Measurements from ENCODE around the gene PPT1.

The PPT1 gene

GRCh38 chr1:40102896-40103295 is 5.8 kb upstream of the PPT1 start:
- H3K27ac ChIP-seq (ENCODE audit: poor library complexity, severe bottlenecking): no peak overlapping the region
- H3K9me3 ChIP-seq (ENCODE audit: severe bottlenecking): no peaks in the 10 kb centered on the region
- ATAC-seq (ENCODE audit: low read depth): no peak
- DNase-seq (ENCODE audit: low spot score): no peak
- H3K4me1 ChIP-seq (ENCODE audit: insufficient read depth, poor library complexity, severe bottlenecking): peaks cover 7% of the 10 kb centered on the region
- TF ChIP-seq, protein P1, sequence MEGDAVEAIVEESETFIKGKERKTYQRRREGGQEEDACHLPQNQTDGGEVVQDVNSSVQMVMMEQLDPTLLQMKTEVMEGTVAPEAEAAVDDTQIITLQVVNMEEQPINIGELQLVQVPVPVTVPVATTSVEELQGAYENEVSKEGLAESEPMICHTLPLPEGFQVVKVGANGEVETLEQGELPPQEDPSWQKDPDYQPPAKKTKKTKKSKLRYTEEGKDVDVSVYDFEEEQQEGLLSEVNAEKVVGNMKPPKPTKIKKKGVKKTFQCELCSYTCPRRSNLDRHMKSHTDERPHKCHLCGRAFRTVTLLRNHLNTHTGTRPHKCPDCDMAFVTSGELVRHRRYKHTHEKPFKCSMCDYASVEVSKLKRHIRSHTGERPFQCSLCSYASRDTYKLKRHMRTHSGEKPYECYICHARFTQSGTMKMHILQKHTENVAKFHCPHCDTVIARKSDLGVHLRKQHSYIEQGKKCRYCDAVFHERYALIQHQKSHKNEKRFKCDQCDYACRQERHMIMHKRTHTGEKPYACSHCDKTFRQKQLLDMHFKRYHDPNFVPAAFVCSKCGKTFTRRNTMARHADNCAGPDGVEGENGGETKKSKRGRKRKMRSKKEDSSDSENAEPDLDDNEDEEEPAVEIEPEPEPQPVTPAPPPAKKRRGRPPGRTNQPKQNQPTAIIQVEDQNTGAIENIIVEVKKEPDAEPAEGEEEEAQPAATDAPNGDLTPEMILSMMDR (IDR thresholded peaks at IDR 0.05; ENCODE audit: poor library complexity, severe bottlenecking): no peak
- no peak overlapping the region for H3K4me3 ChIP-seq (ENCODE audit: severe bottlenecking)
- no peaks in the 10 kb centered on the region for H3K27me3 ChIP-seq (ENCODE audit: insufficient read depth, poor library complexity, severe bottlenecking)
- H3K36me3 ChIP-seq (ENCODE audit: low read depth): no peaks in the 10 kb centered on the region

DNA sequence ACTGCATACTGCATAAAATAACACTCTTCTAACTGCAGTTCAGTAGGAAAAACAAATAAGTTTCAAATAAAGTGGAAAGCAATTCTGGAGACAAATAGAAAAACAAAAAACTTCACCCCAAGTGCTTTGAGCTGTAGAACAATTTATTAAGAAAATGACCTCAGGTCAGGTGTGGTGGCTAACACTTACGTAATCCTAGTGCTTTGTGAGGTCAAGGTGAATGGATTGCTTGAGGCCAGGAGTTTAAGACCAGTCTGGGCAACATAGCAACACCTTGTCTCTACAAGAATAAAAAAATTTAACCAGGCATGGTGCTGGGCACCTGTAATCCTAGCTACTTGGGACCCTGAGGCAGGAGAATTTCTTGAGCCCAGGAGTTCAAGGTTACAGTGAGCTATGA is 5.0 kb upstream of the PPT1 start:
- TF ChIP-seq, protein P1 (IDR thresholded peaks at IDR 0.05; ENCODE audit: poor library complexity, severe bottlenecking): no peak
- no peaks in the 10 kb centered on the region for H3K36me3 ChIP-seq (ENCODE audit: low read depth)
- ATAC-seq (ENCODE audit: low read depth): no peak
- peaks cover 3% of the 10 kb centered on the region for H3K4me1 ChIP-seq (ENCODE audit: insufficient read depth, poor library complexity, severe bottlenecking)
- H3K4me3 ChIP-seq (ENCODE audit: severe bottlenecking): no peak overlapping the region
- H3K27ac ChIP-seq (ENCODE audit: poor library complexity, severe bottlenecking): no peak overlapping the region
- H3K27me3 ChIP-seq (ENCODE audit: insufficient read depth, poor library complexity, severe bottlenecking): no peaks in the 10 kb centered on the region
- no peaks in the 10 kb centered on the region for H3K9me3 ChIP-seq (ENCODE audit: severe bottlenecking)
- DNase-seq (ENCODE audit: low spot score): no peak

DNA sequence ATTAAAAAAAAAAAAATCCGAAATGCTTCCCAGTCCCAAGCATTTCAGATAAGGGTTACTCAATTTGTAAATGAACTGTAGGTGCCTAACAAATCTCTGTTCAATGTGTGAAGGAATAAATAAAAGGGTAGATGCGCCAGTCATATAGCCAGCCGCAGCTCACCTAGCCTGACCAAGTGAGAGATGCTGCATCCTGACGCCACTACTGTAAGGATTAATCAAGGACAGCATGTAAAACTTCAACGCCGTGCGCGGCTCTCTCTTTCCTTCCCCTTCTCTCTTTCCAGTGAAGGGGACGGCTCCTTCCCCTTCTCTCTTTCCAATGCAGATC is 441 bp downstream of the PPT1 start:
- H3K4me1 ChIP-seq (ENCODE audit: insufficient read depth, poor library complexity, severe bottlenecking): peaks cover 10% of the 10 kb centered on the region
- peak; percentile 46 for ATAC-seq (ENCODE audit: low read depth)
- TF ChIP-seq, protein P1 (IDR thresholded peaks at IDR 0.05; ENCODE audit: poor library complexity, severe bottlenecking): no peak

DNA sequence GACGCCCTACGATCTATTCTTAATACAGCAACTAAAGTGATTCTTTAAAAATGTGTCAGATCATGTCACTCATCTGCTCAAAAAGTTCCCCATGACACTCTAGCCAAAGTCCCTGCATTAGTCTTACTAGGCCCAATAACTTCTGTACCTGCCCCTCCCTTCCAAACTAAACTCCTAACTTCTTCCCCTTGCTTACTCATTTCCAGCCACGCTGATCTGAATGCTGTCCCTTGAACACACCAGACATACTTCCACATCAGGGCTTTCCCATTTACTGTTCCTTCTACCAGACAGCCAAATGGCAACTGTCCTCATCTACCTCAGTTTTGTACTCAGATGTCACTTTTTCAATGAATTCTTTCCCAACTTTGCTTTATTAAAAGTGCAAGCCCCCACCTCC is 1.2 kb downstream of the PPT1 start:
- peaks cover 3% of the 10 kb centered on the region for H3K36me3 ChIP-seq (ENCODE audit: low read depth)
- TF ChIP-seq, protein P1 (IDR thresholded peaks at IDR 0.05; ENCODE audit: poor library complexity, severe bottlenecking): no peak
- H3K27ac ChIP-seq (ENCODE audit: poor library complexity, severe bottlenecking): no peak overlapping the region
- DNase-seq (ENCODE audit: low spot score) (no peak), ATAC-seq (ENCODE audit: low read depth) (no peak)
- H3K4me1 ChIP-seq (ENCODE audit: insufficient read depth, poor library complexity, severe bottlenecking): peaks cover 10% of the 10 kb centered on the region
- H3K27me3 ChIP-seq (ENCODE audit: insufficient read depth, poor library complexity, severe bottlenecking): no peaks in the 10 kb centered on the region
- H3K4me3 ChIP-seq (ENCODE audit: severe bottlenecking): no peak overlapping the region
- no peaks in the 10 kb centered on the region for H3K9me3 ChIP-seq (ENCODE audit: severe bottlenecking)

More for the DNA sequence above, 441 bp downstream of the PPT1 start:
- DNase-seq (ENCODE audit: low spot score): no peak
- H3K36me3 ChIP-seq (ENCODE audit: low read depth): no peaks in the 10 kb centered on the region; the same call in 1 of the 2 replicates
- H3K27ac ChIP-seq (ENCODE audit: poor library complexity, severe bottlenecking): no peak overlapping the region
- H3K27me3 ChIP-seq (ENCODE audit: insufficient read depth, poor library complexity, severe bottlenecking): no peaks in the 10 kb centered on the region
- no peaks in the 10 kb centered on the region for H3K9me3 ChIP-seq (ENCODE audit: severe bottlenecking)
- H3K4me3 ChIP-seq (ENCODE audit: severe bottlenecking): peak overlapping the region; percentile 72

DNA sequence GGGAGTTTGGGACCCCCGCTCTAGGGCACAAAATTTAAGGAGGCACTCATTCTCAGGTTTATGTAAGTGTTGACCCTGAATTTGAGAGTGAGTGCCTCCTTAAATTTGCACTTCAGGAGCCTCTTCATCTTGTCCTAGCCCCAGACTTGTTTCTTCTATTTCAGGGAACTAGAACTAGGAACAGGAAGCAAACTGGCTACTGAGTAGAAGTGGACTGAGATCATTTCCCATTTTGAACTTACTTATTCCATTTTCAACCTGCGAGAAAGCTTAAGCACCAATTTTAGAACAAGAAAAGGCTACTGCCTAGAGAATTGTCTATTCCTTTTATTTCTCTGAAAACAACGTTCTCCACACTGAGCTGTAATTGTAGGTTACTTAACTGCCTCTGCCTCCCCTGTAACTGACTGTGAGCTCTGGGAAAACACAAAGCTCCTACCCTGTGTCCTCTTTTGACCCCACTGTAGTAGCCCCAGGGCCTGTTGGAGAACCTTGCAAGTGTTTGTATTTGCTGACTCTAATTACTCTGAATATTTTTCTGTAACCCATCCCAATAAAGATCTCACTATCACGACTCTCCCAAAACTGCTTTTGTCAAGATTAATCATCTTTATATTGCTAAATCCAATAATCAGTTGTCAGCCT is 2.5 kb downstream of the PPT1 start:
- Histone ChIP-seq H3K4me1 (ENCODE audit: insufficient read depth, poor library complexity, severe bottlenecking) (peaks cover 10% of the 10 kb centered on the region), H3K27me3 (ENCODE audit: insufficient read depth, poor library complexity, severe bottlenecking) (no peaks in the 10 kb centered on the region), H3K9me3 (ENCODE audit: severe bottlenecking) (no peaks in the 10 kb centered on the region), H3K4me3 (ENCODE audit: severe bottlenecking) (no peak overlapping the region), H3K36me3 (ENCODE audit: low read depth) (peaks cover 15% of the 10 kb centered on the region), H3K27ac (ENCODE audit: poor library complexity, severe bottlenecking) (no peak overlapping the region)
- TF ChIP-seq, protein P1 (IDR thresholded peaks at IDR 0.05; ENCODE audit: poor library complexity, severe bottlenecking): no peak
- no peak for ATAC-seq (ENCODE audit: low read depth)
- no peak for DNase-seq (ENCODE audit: low spot score)
